ENCODE results near the gene MYLK. TPM values are rescaled to one million over a fixed set of nuclear protein-coding genes. Genes with fewer than 3 reads are reported as not detected.

Gene MYLK
- polyA plus RNA-seq, 4 donors, result 129 to 162 (median 137) TPM

DNA sequence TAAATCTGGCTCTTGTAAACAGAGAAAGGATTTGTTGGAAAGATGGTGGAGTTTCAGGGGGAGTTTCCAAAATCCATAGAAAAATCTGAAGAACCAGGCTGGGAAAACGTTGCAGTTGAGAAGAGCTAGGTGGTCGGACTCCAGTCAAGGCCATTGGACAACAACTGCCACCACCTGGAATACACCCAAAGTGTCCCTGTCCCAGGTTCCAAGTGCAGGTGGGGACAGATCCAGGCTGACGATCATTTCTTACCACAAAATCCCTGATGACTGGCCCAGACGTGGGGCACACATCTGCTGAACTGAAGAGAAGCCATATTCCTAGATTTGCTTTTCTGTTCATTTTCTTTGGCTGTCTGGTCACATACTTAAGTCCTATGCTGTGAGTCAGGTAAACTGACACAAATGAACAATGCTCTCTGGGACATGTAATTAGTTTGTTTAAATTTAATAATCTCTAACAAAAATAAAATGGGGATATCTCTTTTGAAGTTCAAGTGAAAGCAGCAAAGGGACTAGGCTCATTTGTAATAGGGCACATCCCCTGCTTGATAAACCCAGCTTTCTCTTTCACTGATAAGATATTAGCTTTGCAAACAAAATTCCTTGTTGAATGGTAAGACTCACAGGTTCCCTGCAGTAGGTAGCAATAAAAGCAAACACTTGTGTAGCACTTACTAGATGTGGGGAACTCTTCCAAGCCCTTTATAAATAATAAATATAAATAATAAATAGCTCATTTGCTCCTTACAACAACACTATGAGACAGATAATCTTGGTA lies 88.5 kb downstream of the MYLK start:
- no peak for DNase-seq (ENCODE audit: low read depth in 4 of 4, low spot score in 3 of 4)

DNA sequence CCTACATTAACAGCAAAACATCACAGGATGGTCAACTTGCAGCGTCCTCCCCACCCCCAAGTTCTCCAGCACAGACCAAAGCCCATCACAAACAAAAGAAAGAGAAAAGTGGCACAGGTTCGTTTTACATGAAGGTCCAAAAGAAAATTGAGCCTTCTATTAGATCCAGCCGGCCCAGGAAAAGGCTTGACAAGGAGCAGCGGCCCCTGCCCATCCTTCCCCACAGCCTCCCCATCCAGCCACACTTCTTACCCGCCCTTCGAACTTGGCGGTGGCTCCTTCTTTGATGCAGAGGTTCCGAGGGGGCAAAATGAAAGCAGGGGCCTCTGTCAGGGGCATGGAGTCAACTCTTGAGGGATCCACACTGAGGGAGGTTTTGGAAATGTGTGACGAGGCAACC lies 90.7 kb downstream of the MYLK start:
- no peak for DNase-seq (ENCODE audit: low read depth in 4 of 4, low spot score in 3 of 4)

DNA sequence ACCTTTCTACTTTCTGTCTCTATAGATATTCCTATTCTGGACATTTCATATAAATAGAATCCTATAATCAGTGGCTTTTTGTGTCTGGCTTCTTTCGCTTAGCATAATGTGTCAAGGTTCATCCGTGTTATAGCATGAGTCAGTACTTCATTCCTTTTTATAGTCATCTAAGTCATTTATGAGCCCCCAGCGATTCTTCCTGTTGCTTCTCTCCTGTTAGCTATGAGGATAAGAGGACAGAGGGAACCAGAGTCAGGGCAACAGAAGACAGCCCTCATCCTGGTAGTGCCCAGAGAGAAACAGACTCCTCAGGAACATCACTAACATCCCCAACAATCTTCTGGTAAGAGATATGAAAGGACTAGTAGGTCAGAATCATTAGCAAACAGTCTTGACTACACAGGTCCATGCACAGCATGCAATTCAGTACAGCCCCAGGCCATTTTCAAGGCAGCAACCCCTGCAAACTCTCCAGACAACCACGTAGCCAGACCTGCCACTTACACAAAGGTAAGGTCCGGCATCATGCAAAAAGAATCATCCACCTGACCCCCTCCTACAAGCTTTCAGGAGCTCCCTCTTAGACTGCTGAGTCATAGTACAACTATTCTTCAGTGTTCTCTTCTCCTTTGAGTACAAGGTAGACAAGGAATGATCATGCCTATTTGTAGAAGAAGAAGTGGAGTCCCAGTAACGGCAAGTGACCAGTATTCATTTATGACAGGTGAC lies 91.5 kb downstream of the MYLK start:
- no peak for DNase-seq (ENCODE audit: low read depth in 4 of 4, low spot score in 3 of 4)

DNA sequence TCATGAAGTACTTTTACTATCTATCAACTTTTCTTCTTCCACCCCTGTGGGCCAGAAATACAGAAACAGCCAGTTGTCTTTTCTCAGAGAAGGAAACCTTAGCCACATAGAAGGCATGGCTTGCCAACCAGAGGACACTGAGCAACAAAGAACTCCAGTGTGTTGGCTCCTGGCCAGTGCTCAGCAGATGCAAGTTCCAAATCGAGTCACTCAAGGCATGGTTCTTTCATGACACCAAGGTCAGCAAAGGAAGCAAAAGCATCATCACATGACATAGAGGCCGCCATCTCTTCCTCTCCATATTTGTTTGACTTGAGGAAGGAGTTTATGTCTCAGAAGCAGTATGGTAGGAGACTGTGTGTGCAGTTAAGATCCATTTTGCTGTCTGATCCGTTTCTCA lies 92.2 kb downstream of the MYLK start:
- DNase-seq (ENCODE audit: low read depth in 4 of 4, low spot score in 3 of 4), result no peak

DNA sequence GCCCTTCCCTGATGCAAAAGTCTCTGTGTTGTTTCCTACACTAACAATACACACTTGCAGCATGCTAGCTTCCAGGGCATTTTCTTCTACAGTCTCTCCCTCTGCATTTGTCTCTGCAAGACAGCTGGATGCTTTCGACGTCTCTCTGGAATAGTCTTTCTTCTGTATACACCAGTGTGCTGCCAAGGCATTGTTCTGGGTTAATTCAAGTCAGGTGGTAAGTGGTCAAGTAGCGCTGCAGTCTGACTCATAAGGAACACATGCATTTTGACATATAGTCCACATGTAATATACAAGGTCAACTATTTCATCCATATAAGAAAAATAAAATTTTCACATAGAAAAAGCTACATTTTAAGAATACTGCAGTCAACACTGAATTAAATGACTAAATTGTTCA lies 92.7 kb downstream of the MYLK start:
- DNase-seq (ENCODE audit: low read depth in 4 of 4, low spot score in 3 of 4), result no peak

DNA sequence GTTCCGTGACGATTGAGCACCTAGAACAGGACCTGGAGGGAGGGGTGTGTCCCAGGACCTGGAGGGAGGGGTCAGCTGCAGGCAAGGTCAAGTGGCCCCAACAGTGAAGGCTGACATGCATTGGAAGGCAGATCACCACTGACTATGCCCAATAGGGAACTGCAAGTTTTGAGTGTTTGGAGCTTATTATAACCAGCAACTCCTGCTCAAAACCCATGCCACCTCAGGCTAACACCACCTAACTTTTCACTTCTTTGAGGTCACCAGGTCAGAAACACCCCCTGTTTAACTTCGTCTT lies 93.1 kb downstream of the MYLK start:
- no peak for DNase-seq (ENCODE audit: low read depth in 4 of 4, low spot score in 3 of 4)

DNA sequence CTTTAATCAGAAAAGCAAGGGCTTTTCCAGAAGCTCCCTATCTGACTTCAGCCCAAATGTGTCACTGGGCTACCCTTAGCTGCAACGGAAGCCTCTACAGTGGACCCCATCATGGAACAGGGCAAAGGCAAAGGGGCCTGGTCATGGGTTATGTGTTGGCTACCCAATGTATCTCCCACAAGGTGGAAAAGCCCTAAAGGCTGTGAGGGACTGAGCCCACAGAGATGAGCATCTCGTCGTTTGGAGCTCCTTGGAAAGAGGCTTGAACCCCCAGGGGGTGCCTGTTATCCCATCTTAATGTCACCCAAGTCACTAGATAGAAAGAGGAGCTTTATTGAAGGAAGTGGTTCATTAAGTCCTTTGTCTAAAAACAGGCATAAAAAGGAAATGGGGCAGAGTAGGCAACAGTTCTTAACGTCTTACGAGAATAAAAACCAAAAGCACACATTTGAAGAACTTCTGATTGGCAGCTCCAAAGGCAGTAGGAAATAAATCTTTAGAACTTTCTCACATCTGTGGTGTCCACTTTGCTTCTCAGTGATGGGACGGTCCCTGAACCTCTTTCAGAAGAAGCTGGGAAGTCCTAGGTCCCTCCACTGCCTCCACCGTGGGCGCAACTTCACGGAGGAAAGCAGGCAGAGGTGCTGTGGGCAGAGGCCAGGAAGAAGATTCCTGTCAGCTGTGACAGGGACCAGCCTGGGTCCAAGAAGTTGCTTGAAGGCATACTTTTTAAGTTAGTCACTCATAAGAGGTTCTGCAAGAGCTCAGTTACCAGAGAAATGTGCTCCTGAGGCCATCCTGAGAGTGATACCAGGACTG lies 93.7 kb downstream of the MYLK start:
- DNase-seq (ENCODE audit: low read depth in 4 of 4, low spot score in 3 of 4), result no peak

DNA sequence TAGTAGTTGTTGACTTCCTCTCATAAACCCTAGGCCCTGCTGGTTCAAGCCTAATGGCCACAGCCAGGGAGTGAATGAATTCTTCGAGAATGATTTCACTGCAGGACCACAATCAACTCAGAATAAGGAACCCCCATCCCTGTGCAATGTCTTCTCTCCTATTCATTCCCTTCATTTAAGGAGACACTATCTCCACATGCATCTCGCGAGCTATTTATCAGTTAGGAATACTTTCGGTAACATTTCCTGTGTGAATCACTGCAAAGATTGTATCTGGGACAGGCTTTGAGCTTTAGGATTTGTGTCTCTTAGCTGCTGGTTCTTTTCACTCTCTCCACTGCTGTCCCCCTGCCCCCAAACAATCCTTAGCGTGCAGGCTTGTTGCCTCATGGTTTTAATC lies 94.4 kb downstream of the MYLK start:
- no peak for DNase-seq (ENCODE audit: low read depth in 4 of 4, low spot score in 3 of 4)

DNA sequence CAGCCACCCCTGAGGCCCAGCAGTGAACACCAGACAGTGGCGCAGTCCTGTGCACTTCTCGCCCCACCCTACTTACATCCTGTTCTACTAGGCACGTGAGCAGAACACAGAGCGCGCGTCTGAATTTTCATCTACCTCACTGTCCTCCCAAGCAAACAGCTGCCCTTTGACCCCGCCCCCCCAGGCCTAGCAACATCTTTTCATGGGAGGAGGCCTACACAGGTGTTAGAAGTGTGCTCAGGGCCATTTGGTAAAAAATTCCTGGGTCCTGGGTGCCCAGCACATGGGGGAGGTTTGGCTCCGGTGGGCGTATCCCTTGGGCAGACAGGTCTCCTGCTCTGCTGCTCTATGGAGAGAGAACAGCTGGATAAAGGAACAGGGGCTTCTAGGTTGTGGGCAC lies 95.0 kb downstream of the MYLK start:
- no peak for DNase-seq (ENCODE audit: low read depth in 4 of 4, low spot score in 3 of 4)

DNA sequence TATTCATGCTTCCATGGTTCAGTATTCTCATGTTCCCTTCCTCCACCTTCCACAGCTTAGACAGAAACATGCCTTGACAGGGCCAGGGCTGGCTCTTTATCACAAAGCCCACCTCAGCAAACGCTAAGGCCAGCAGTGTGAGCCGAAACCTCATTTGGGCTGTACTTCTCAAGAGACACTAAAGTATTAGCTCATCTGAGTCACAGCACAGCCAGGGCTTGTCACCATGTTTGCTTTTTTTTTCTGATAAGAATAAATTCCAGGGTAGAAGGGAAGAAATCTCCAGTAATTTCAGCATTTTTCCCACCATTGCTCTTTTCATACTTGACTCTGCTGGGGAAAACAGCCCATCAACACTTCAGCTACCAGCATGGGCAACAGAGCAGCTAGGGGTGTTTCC lies 95.4 kb downstream of the MYLK start:
- no peak for DNase-seq (ENCODE audit: low read depth in 4 of 4, low spot score in 3 of 4)

DNA sequence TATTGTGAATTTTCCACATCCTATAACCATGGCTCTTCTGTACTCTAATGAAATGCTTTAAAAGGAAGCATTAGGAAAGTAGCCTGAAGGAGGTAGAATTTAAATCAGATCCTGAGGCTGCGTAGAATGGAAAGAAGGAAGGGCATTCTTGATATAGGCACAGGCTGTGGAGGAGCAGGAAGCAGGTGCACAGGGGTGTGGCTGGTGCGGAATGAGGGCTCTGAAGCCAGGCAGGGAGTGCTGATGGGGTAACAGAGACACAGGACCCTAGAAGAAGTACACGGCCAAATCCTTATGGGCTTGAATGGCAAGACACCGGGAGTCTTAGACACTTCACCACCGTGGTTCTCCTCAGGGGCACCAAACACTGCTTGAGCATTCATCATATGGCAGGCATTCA lies 97.0 kb downstream of the MYLK start:
- no peak for DNase-seq (ENCODE audit: low read depth in 4 of 4, low spot score in 3 of 4)

DNA sequence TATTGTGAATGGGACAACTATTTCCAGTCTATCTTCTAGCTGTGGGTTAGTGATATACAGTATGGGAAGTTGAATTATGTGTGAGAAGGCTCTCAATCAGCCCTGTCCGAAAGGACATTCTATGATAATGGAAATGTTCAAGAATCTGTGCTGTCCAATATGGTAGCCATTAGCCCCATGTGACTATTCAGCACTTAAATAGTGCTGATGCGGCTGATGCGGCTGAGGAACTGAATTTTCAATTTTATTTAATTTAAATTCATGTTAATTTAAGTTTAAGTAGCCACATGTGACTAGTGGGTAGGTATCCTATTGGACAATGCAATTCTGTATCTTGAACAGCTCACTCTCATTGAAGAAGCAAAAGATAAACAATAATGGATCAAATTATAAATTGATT lies 98.5 kb downstream of the MYLK start:
- no peak for DNase-seq (ENCODE audit: low read depth in 4 of 4, low spot score in 3 of 4)

DNA sequence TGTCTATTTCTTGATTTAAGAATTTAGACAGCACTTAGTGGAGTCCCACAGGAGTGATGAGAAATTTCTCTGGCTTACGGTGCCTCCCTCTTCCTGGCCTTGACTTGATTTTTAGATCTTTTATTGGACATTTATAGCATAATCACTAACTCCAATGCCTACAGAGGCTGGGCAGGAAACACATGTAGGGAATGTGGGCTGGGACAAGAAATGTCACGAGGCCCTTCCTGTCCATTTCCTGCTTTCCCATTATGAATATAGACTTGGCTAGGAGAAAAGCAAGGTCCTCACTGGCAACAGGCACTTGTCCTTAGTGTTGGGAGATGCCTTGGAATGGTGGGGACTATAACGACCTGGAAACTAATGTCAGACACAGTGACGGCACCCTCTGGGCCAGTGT lies 100.3 kb downstream of the MYLK start:
- DNase-seq (ENCODE audit: low read depth in 4 of 4, low spot score in 3 of 4), result no peak

DNA sequence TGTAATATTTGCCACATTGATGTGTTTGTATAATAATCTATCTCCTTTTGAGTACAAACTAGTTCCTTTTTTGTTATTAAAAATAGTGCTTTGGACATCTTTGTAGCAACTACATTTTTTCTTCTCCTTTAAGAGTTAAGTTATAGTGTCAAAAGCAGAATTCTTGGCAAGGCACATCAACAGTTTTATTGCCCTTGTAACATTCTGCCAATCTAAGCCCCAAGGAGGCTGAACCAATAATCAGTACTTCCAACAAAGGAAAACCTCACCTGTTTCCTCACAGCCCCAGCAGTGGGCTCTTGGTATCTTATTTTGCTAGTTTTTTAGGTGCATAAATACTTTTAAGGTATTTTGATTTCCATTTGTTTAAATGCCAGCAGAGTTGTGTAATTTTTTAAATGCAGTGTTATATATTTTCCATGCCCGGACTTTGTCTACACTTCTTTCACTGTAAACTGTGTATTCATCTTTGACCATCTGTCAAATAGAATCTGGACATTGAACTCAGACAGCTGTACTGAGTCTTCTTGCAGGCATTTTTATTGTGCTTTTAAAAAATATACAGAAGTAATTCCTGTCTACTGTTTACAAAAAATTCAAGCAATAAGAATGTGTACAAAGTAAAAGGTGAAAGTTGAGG lies 101.0 kb downstream of the MYLK start:
- no peak for DNase-seq (ENCODE audit: low read depth in 4 of 4, low spot score in 3 of 4)

DNA sequence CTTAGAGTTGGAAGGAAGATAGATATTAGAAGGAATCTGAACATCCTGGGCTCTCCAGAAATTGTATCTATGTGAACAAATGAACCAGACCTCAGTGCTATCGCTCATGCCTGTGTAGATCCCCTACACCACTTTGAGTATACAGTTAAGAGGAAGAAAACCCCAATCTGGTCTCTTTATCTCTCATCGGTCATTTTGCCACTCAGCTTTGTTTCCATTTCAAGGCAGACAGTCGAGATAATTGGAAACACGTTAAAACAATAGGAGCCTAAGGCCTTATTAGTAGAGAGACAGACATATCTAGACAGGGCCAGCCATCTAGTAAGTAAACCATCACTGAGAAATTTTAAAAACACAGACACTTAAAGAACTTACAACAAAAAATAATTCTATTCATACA lies 101.6 kb downstream of the MYLK start:
- no peak for DNase-seq (ENCODE audit: low read depth in 4 of 4, low spot score in 3 of 4)

DNA sequence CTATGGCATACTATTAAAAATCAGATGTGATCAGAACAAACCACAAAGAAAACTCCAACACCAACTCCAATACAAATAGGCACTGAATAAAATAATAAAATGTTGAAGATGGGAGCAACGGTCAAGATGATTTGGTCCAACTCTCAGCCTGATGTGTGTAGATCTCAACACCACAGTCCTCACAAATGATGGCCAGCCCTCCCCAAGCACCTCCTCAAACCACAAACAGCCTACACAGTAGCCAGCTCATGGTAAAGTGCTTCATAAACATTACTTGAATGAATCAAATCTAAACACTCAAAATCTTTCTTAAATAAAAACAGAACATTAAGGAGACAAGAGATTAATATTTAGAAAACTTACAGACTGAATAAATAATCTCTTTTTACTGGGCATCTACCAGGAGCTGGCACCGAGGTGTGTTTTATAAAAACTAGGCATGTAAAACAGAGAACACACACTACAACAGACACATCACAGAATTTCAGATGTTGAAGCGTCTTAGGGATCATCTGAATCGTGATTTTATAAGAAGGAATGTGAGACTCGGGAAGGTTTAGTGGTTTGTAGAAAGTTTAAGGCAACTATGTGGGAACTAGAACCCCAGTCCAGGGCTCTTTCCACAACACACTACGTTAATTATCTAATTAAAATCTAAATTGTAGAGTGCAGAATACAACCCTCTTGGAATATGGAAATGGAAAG lies 102.4 kb downstream of the MYLK start:
- DNase-seq (ENCODE audit: low read depth in 4 of 4, low spot score in 3 of 4), result no peak

DNA sequence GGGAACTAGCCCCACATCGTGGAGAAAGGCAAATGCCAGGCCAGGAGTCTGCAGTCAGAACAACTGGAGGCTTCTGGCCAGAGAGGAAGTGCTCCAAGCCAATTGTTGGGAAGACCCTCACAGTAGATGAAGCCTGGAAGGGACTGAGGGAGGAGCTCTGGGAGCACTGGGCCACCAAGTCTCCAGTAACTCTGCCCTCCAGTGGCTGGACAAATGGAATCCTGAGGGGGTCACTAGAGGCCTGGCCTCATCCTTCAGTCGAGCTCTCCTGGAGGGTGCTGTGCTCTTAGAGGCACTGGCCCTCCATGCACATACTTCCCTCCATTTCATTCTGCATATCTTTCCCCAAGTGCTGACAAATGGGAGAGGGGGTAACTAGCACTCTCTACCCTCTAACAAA lies 103.0 kb downstream of the MYLK start:
- DNase-seq (ENCODE audit: low read depth in 4 of 4, low spot score in 3 of 4), result no peak

DNA sequence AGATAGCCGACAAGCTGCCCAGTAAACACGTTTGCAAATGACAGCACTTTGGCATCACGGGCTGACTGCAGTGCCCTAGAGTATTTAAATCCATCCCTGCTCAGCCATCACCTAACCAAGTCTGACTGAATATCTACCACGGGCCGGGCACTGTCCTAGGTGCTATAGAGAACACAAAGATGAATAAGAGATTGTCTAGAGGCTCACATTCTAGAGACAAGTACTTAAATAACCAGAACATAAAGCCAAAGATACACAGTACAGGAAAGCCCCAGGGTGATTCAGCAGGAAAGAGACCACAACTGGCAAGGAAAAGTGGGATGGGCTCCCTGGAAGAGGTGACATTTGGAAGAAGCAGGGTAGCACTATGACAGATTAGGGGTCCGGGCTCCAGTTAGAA lies 103.5 kb downstream of the MYLK start:
- no peak for DNase-seq (ENCODE audit: low read depth in 4 of 4, low spot score in 3 of 4)

DNA sequence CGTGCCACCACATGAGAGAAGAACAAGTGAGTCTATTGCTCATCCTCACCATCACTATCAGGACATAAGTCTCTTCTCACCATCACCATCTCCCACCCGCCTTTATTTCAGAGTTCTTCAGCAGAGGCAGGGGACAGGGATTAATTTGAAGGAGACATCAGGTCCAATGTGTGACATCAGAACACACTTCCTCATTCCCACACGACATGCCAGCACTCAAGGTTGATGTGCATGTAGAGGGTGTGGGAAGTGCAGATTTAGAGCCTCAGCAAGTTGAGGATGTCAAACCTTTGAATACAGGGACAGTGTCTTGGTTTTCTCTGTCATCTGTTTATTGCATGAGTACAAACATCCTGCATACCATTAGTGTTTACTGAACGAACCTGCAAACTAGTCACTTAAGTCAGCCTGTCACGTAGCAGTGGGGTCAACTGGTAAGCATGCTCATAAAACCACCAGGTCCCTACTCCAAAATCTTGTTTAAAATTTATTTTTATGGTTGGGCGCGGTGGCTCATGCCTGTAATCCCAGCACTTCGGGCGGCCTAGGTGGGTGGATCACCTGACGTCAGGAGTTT lies 104.4 kb downstream of the MYLK start:
- DNase-seq (ENCODE audit: low read depth in 4 of 4, low spot score in 3 of 4), result no peak

DNA sequence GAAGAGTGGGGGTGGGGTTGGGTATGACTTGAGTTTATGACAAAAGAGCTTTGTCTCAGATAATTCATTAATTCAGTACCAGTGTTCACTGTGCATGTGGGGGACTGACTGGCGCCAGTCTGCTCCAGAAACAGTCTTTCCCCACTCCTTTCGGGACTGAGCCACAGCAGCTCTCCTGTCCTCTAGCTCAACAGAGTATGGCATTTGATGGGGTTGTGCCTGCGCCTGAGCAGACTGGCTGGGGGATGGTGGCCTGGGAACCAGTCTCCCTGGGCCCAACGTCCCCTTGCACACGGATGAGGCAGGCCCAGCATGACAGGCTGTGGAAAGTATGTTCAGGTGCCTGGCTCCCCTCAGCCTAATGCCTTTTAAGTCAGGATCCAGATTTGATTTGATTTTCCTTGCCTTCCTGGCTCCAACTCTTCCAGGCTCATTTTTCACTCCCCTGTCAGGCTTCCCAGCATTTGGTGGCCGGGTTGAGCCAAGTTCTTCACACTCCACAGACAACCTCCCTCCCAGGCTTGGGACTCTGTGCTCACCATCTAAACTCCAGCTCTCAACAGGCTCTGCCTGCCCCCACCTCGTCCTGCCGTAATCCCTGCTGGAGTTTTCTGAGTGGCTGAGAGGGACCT lies 105.0 kb downstream of the MYLK start:
- DNase-seq (ENCODE audit: low read depth in 4 of 4, low spot score in 3 of 4), result no peak

Data from right renal pelvis (tissue), 4 donors.